ENCODE results near the gene GALNT13.

Gene GALNT13

DNA sequence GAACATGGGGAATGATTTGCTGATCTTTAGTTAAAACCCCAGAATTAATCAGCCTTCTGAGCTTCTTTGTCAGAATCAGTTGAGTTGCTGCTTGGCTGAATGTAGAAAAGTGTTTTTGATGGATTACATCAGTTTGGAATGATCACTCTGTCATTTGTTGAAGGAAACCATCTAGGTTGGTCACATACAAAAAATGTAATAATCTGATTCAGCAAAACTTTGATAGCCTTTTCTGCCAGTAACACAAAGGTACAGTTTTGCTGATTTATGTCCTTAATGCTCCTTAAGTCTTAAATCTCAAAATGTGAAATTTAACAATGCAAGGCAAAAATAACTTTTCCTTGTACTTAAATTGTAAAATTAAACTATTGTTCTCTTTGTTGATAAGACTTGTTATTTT lies 74.3 kb downstream of the GALNT13 start:
- DNase-seq = no peak

- DNase-seq = no peak
Observed at GRCh38 chr2:153953761-153954160, 82.0 kb downstream of the GALNT13 start.

DNA sequence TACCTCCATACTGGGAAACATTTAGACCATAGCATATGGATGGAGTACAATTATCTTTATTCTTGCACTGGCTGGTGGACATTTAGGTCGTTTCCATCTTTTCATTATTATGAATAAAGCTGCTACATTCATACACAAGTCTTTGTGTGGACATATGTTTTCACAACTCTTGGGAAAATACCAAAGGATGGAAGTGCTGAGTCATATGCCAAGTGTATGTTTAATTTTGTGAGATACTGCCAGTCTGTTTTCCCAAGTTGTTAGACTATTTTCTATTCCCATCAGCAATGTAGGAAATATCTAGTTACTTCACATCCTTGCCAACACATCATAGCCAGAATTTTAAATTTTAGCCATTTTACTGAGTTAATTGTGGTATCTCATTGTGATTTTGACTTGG lies 91.5 kb downstream of the GALNT13 start:
- no peak for DNase-seq

- no peak for DNase-seq
Observed at GRCh38 chr2:153967248-153967973, 95.7 kb downstream of the GALNT13 start.

- no peak for DNase-seq
Observed at GRCh38 chr2:153971250-153971649, 99.5 kb downstream of the GALNT13 start.

DNA sequence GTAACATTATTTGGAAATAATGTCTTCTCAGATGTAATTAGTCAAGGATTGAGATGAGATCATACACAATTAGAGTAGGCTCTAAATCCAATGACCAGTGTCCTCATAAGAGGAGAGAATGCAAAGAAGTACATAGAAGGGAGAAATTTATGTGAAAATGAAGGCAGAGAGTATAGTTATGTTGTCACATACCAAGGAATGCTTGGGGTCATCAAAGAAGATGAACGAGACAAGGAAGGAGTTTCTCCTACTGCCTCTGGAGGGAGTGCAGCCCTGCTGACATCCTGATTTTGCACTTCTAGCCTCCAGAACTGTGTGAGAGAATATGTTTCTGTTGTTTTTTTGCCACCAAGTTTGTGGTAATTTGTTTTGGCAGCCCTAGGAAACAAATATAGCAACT lies 100.1 kb downstream of the GALNT13 start:
- DNase-seq = no peak

- no peak for DNase-seq
Observed at GRCh38 chr2:153972412-153972811, 100.7 kb downstream of the GALNT13 start.

DNA sequence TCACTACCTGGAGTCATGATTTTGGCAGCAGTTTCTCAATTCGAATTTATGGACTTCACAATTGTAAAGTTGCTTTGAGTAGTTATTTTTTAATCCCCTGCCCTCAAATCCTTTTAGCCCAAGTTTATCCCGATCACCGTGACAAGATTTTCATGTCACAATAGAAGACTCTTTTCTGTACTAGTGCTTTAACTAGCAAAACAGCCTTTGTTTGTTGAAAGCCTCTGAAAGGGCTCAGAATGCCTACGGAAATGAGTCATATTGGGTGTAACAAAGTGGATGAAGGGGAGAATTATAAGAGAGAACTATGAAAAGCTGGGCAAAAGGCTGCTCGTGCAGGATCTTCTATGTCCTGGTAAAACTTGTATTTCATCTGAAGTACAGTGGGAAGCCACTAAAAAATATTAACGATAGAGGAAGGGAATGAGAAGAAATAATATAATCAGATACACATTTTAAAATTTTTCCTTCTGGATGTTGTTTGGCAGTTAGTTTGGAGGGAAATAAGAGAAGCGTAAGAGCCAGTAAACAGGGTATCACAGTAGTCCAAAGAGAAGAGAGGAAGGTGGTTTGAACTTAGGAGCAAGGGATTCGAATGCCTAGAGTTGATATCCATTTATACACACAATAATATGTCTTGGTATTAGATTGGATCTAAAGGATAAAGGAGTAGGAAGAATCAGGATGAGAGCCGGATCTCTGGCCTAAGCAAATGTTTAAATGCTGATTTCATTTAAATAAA lies 114.9 kb downstream of the GALNT13 start:
- DNase-seq = no peak

GRCh38 chr2:153990771-153991170 lies 119.0 kb downstream of the GALNT13 start:
- DNase-seq = no peak

DNA sequence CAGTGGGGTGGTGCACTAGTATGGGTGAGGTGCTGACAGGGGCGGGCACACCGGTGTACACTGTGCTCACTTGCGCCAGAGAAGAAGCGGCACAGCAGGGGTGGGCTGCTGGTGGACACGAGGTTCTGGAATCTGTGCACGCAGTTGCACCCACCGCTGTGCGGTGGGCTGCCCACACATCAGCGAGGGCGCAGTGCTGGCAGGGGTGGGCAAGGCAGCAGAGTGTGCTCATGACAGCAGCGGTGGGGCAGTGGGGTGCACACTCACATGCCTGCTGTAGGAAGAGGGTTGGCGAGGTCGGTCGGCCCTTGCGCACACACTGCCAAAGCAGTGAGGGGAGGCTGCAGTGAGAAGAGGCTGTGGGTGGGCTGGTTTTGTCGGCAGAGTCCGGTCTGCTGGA lies 141.8 kb downstream of the GALNT13 start:
- no peak for DNase-seq

DNA sequence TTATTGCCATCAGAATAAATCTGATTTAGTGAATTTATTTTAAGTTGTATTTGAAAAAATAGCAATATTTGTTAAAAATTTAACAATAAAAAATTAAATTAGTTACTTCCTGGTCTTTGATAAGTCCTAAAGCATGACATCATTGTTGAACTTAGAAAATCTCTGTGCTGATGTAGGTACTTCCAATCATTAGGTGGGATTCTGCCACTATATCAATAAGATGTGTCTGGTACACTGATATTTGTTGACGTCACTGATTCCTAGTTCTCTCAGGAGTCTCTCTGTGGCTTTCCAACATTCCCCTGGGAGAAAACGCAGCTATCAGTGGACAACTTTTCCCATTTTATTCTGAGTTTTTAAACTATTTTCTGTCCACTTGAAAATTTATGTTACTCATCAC lies 143.5 kb downstream of the GALNT13 start:
- no peak for DNase-seq

DNA sequence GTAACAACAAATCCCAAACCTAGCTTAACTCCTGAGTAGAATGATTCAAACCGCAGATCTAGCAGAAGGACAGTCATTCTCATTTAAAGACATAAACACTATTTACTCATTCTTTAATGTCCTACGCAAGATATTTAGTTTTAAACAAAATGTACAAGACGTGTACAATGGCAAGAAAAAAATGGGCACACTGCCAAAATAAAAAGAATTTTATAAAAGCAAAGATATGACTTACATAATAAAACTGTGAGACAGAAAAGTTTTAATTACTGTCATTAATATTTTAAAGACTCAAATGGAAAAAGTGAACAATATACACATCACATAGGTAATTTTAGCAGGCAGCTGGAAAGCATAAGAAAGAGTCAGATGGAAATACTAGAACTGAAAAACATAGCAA lies 157.8 kb downstream of the GALNT13 start:
- no peak for DNase-seq

DNA sequence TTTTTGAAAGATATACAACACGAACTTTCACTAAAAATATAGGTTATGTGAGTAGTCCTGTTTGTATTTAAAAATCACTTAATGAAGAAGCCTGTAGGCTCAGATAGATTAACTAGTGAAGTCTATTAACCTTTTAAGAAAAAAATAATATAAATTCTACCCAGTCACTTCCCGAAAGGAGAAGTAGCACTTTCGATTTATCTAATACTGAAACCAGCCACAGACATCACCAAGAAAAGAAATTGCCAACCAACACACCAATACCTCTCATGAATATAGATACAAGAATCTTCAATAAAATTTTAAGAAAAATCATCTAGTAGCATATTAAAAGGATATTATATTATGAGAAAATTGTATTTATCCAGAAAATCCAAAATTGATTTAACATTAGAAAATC lies 160.5 kb downstream of the GALNT13 start:
- no peak for DNase-seq

DNA sequence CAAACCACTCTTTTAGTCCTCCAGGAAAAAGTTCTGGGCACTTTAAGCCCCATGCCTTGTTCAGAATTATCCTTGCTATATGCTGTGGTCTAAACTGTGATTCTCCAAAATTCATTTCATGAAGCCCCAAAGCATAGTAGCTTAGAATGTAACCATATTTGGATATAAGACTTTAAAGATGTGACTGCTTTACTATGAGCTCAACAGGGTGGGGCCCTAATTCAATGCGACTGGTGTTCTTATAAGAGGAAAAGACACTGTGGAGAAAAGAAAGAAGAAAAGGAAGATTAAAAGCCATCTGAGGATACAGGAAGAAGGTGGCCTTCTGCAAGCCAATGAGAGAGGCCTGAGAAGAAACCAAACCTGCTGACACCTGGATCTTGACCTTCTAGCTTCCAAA lies 174.8 kb downstream of the GALNT13 start:
- no peak for DNase-seq

GRCh38 chr2:154048905-154049304 lies 177.2 kb downstream of the GALNT13 start:
- DNase-seq = no peak

DNA sequence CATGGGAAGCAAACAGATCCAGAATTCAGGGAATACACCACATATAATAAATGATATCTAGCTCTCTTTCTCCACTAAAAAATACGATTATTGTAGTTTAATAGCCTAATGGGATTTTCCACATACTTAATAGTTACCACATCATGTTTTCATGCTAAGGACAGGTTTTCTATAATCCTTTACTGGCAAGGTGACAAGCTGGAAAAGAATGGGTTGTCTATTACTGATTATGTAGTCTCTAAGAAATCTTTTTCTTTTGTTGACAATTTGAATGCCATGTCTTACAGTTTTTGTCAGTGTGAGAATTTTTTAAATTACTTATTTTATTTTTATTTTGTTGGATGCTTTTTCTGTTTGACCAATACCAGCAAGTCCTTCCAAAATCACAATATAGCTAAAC lies 177.8 kb downstream of the GALNT13 start:
- DNase-seq = no peak

- no peak for DNase-seq
Observed at GRCh38 chr2:154067124-154067523, 195.4 kb downstream of the GALNT13 start.

GRCh38 chr2:154078926-154079325 lies 207.2 kb downstream of the GALNT13 start:
- DNase-seq = no peak

DNA sequence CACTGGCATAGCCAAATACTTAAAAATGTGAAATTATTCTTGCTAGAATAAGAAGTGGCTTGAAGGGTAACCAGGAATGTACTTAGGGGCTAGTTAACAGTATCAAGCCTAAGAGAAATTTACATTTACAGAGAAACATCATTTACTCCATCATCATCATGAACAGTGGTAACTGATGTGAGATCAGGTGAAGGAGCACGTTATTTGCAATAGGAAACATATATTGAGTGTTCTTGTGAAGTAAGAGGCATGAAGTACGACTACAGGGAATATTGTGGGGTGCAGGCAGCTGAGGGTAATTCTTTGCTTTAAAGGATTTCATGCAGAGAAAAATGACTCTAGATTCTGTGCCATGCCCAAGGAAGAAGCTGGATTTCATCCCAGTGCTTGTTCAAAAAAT lies 220.8 kb downstream of the GALNT13 start:
- no peak for DNase-seq

DNA sequence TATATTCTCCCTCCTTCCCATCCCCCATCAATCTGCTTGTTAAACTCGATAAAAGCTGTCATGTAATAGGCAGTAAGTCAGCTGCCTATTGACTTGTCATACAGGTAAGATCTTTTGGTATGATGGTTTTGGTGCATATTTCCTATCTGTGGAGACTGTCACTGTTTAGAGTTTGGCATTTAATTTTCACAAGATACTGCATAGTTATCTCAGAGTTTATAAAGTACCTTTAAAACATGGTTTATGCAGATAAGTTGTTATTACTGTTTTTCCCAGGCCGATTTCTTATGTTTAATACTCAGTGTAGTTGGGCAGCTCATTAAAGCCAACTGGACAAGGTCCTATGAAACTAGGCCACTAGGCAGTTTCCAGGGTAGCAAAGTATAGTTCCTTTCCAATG lies 222.1 kb downstream of the GALNT13 start:
- DNase-seq = no peak

GRCh38 chr2:154097833-154098398 lies 226.2 kb downstream of the GALNT13 start:
- no peak for DNase-seq

- no peak for DNase-seq
Observed at GRCh38 chr2:154120706-154121105, 249.0 kb downstream of the GALNT13 start.

DNA sequence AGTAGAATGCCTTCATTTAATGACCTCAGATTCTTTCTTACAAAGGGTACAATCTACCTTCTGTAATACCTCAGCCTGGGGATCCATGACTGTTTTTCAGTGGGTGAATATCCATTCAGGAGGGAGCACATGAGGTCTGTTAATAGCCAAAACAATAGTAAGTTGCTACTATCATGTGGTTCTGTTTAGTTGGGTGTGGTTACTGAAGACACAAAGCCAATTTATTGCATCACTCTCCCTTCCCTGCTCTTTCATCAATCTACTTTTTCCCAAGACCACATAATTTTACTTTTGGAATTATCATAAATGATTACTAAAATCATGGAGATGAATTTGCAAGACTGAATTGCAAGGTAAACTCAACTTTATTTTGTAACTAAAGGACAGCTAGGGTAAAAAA lies 254.2 kb downstream of the GALNT13 start:
- DNase-seq = no peak

- DNase-seq = no peak
Observed at GRCh38 chr2:154130821-154131220, 259.1 kb downstream of the GALNT13 start.
